ENCODE results near the gene IL2RA. TPM values are rescaled to one million over a fixed set of nuclear protein-coding genes. Genes with fewer than 3 reads are reported as not detected.

The IL2RA gene
- total RNA-seq, 1 donor from 2014 or later: 1.1 TPM

- peak; percentile 88 for ATAC-seq
- peak; percentile 90 for DNase-seq (ENCODE audit: low spot score)
- intact Hi-C loops (cut with DNase I): no loop called here
These were observed 24.4 kb upstream of the IL2RA start for GRCh38 chr10:6086375-6087233.

GRCh38 chr10:6083523-6084475 lies 21.6 kb upstream of the IL2RA start:
- ATAC-seq: no peak
- no peak for DNase-seq (ENCODE audit: low spot score)
- intact Hi-C loops (cut with DNase I): no loop called here

- intact Hi-C loops (cut with DNase I): no loop called here
- DNase-seq (ENCODE audit: low spot score) (no peak), ATAC-seq (no peak)
These were observed 20.6 kb upstream of the IL2RA start for GRCh38 chr10:6082496-6083395.

GRCh38 chr10:6080417-6080973 lies 18.3 kb upstream of the IL2RA start:
- intact Hi-C loops (cut with DNase I): no loop called here
- ATAC-seq (no peak), DNase-seq (ENCODE audit: low spot score) (no peak)

GRCh38 chr10:6079044-6079443 lies 16.9 kb upstream of the IL2RA start:
- ATAC-seq (no peak), DNase-seq (ENCODE audit: low spot score) (no peak)
- intact Hi-C loops (cut with DNase I): no loop called here

GRCh38 chr10:6077071-6077675 lies 15.0 kb upstream of the IL2RA start:
- no peak for ATAC-seq
- intact Hi-C loops (cut with DNase I): no loop called here
- DNase-seq (ENCODE audit: low spot score): no peak

GRCh38 chr10:6074489-6075301 lies 12.5 kb upstream of the IL2RA start:
- intact Hi-C loops (cut with DNase I): loop anchor here (5.0 kb wide), 1 partner anchor 1432 kb away; no protein-coding TSS in a partner anchor
- DNase-seq (ENCODE audit: low spot score): no peak
- no peak for ATAC-seq

- intact Hi-C loops (cut with DNase I): loop anchor here (5.0 kb wide), 1 partner anchor 1430 kb away; no protein-coding TSS in a partner anchor
- ATAC-seq: no peak
- DNase-seq (ENCODE audit: low spot score): no peak
These were observed 10.2 kb upstream of the IL2RA start for GRCh38 chr10:6072215-6072934.

- DNase-seq (ENCODE audit: low spot score) (no peak), ATAC-seq (no peak)
- intact Hi-C loops (cut with DNase I): loop anchor here (5.0 kb wide), 1 partner anchor 1429 kb away; no protein-coding TSS in a partner anchor
These were observed 9.3 kb upstream of the IL2RA start for GRCh38 chr10:6071181-6072175.

- intact Hi-C loops (cut with DNase I): loop anchor here (5.0 kb wide), 1 partner anchor 1428 kb away; no protein-coding TSS in a partner anchor
- ATAC-seq: no peak
- DNase-seq (ENCODE audit: low spot score): no peak
These were observed 8.5 kb upstream of the IL2RA start for GRCh38 chr10:6070660-6071059.

- DNase-seq (ENCODE audit: low spot score) (no peak), ATAC-seq (no peak)
- intact Hi-C loops (cut with DNase I): no loop called here
These were observed 7.1 kb upstream of the IL2RA start for GRCh38 chr10:6069081-6069931.

- no peak for DNase-seq (ENCODE audit: low spot score)
- intact Hi-C loops (cut with DNase I): no loop called here
- ATAC-seq: peak; percentile 55
These were observed 6.3 kb upstream of the IL2RA start for GRCh38 chr10:6068422-6068821.

GRCh38 chr10:6068006-6068405 lies 5.8 kb upstream of the IL2RA start:
- intact Hi-C loops (cut with DNase I): no loop called here
- no peak for ATAC-seq
- no peak for DNase-seq (ENCODE audit: low spot score)

- DNase-seq (ENCODE audit: low spot score): no peak
- no peak for ATAC-seq
- intact Hi-C loops (cut with DNase I): no loop called here
These were observed 5.3 kb upstream of the IL2RA start for GRCh38 chr10:6067457-6067856.

GRCh38 chr10:6065835-6066234 lies 3.7 kb upstream of the IL2RA start:
- no peak for DNase-seq (ENCODE audit: low spot score)
- intact Hi-C loops (cut with DNase I): no loop called here

More at GRCh38 chr10:6065835-6066234, 3.7 kb upstream of the IL2RA start:
- peak; percentile 60 for ATAC-seq

Data from sciatic nerve (tissue), 2 donors.